Fibroblast of the aortic adventitia (primary cell): ENCODE data around the gene TRNT1. TPM values are rescaled to one million over a fixed set of nuclear protein-coding genes. Genes with fewer than 3 reads are reported as not detected.

Source experiments
- DNase-seq: peaks from one replicate; pipeline ENCODE4 v3.0.0-alpha.2; 2010; ENCODE audit warnings: low read depth
- H3K4me3 ChIP-seq: 2 replicates; pipeline ENCODE4 v1.5.1; 2011; ENCODE audit warnings: low read depth, mild to moderate bottlenecking, control low read depth, low read length, moderate library complexity
- total RNA-seq: library from RNA; depleted of rRNA; stranded (reverse); fragments of >200 nt; gene quantifications from 2 replicates; pipeline ENCODE4 v1.2.3, GENCODE V29; 2012; ENCODE audit warnings: low replicate concordance
- TF ChIP-seq, protein P1 (sequence below): IDR thresholded peaks from 2 replicates; pipeline ENCODE4 v1.5.1; 2011; ENCODE audit warnings: mild to moderate bottlenecking, low read length, control low read depth, inconsistent platforms; ENCODE audit not compliant: insufficient read depth

TRNT1 gene
- total RNA-seq, 1 donor, result 23.3 TPM

DNA sequence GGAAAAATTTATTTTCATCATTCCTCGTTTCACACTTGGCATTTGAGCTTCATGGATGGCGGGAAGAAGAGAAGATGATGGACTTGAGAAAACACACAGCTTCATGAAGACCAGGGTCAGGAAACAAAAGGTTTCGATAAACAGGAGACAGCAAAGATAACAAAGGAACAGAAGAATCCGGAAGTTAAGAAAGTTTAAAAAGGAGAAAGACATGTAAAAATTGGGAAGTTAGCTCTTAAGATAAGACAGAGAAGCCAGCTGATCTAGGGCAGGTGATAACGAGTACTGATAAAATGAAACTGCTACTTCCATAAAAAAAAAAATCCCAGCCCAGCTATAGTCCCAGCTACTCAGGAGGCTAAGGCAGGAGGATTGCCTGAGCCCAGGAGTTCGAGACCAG is 40.5 kb upstream of the TRNT1 start:
- H3K4me3 ChIP-seq, result no peak overlapping the region
- TF ChIP-seq, protein P1, sequence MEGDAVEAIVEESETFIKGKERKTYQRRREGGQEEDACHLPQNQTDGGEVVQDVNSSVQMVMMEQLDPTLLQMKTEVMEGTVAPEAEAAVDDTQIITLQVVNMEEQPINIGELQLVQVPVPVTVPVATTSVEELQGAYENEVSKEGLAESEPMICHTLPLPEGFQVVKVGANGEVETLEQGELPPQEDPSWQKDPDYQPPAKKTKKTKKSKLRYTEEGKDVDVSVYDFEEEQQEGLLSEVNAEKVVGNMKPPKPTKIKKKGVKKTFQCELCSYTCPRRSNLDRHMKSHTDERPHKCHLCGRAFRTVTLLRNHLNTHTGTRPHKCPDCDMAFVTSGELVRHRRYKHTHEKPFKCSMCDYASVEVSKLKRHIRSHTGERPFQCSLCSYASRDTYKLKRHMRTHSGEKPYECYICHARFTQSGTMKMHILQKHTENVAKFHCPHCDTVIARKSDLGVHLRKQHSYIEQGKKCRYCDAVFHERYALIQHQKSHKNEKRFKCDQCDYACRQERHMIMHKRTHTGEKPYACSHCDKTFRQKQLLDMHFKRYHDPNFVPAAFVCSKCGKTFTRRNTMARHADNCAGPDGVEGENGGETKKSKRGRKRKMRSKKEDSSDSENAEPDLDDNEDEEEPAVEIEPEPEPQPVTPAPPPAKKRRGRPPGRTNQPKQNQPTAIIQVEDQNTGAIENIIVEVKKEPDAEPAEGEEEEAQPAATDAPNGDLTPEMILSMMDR, result no peak
- no peak for DNase-seq

DNA sequence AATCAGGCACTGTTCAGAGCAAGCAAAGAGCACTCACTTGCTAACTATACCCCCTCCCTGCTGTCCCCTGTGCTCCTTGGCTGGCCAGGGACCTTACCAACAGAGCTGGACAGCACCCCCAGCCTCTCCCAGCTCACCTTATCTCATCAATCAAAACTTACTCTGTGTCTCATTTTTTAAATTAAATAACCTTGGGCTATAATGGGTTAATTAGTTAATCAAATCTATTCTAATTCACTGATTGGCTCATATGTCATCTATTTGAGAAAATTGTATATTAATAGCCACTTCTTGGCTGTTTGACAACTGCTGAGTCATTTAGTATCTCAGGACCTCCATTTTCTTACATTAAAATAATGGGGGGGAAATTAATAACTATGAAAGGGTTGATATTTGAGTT is 39.5 kb upstream of the TRNT1 start:
- DNase-seq, result no peak
- TF ChIP-seq, protein P1, result no peak
- H3K4me3 ChIP-seq, result no peak overlapping the region

DNA sequence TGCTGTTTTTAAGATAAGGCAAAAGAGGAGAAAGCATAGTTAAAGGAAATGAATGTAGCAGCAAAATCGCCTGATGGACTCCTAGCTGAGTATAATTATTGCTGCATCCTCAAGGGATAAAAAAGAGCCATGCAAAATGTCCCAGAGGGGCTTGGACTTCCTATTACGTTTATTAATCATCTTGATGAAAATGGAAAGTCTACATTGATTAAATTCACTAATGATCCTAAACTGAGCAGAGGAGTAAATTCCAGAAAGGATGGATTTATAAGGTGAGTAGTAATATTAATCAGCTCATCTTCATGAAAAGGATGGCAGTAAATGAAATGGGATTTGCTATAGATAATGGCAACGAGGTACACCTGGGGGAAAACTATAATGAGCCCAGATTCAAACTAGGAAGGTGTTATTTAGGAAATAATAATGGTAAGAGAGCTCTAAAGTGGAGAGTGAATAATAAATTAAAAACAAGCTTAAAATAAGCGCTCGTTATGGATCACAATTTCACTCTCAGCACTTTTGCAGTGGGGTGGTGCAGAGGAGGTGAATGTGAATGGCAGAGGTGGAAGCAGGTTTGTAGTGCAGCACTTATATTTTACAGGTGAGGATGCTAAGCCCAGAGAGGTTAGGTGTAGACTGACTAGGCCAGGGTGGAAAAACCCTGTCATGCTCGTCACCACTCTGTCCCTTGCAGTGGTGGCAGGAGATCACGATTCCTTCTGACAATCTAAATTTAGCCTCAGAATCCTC is 38.8 kb upstream of the TRNT1 start:
- TF ChIP-seq, protein P1, result no peak
- no peak overlapping the region for H3K4me3 ChIP-seq
- no peak for DNase-seq

DNA sequence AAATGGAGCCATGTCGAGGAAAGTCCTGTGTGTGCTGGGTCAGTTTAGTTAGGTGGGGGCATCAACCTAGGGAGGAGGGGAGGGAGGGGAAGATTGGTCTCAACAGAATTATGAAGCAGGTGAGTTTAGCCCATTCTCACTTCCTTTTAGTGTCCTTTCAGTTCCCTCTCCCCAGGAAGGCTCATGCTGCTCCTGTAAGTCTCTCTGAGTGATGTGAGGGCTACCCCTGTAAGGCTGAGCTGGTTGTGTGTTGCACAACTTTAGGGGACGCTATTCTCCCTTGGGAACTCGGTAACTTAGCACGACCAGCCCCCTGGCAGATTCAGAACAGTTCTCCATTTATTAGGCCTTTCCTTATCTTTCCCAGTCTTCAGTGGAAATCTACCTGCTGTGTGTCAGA is 37.7 kb upstream of the TRNT1 start:
- no peak overlapping the region for H3K4me3 ChIP-seq
- TF ChIP-seq, protein P1, result no peak
- DNase-seq, result no peak

DNA sequence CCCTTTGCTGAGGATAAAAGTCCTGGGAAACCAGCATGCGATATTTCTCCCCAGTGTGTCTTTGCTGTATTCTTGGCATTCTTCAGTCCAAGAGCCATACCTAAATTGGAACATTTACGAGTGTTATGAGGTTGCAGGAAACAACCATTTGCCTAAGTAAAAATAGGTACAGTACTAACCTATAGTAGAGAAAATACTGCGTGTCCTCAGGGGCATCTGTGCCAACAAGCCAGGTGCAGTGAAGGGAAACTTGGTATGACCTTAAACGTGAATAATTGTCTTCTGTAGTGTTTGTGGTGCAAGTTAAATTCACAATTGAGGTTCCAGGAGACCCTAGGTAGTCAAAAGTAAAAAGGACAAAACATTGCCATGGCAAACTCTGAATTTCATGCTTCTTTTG is 28.8 kb upstream of the TRNT1 start:
- H3K4me3 ChIP-seq, result no peak overlapping the region
- TF ChIP-seq, protein P1, result no peak
- DNase-seq, result no peak

DNA sequence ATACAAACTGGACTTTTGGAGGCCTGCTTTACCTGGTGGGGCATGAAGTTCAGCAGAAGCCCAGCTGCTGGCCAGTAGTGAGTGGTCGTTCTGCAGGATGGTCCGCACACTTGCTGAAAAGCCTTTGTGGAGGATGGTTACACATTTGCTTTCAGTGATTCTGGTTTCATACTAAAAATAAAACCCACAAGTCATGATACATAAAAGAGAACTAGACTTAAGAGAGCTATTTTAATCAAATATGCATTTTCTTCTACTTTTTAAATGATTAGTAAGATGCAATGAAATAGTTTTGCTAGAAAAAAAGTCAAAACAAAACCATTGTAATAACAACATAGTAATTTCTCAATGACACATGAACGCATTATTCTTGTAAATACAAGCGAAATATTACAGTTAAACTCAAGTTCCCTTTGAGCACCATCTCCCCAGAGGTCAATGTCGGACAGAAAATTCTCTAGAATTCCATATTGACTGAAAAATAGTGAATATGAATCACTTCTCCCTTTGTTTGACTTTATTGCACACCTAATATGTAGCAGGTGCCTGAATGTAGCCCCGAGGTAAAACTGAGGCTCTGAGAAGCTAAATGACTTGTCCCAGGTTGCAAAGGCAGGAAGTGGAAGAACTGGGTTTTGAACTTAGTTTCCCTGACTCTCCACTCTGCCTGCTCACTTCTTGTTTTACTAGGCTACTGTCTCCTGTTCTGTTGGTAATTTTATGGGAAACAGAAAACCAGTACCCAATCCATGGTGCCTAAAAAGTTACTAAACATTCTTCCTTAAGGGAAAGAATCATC is 24.9 kb upstream of the TRNT1 start:
- TF ChIP-seq, protein P1, result no peak

More for the DNA sequence above, 24.9 kb upstream of the TRNT1 start:
- DNase-seq, result no peak
- H3K4me3 ChIP-seq, result no peak overlapping the region
